DOHH2 (cell line): Measurements from ENCODE around the gene ROR1.

Experiments
- H3F3A ChIP-seq: fragments of 200-600 bp; sonication (generic), shearing (Covaris generic); 2 replicates; pipeline ENCODE4 v1.6.0; 2016; ENCODE audit warnings: antibody characterized with exemption, mild to moderate bottlenecking; ENCODE audit not compliant: control insufficient read depth, insufficient read depth
- H3K27ac ChIP-seq: fragments of 200-600 bp; sonication (generic); 2 replicates; pipeline ENCODE4 v1.5.1; 2014; ENCODE audit warnings: low read depth, mild to moderate bottlenecking, low read length, moderate library complexity
- H3K27me3 ChIP-seq: fragments of 200-600 bp; sonication (generic); 2 replicates; pipeline ENCODE4 v1.6.1; 2014; ENCODE audit warnings: mild to moderate bottlenecking, low read length, mixed read lengths; ENCODE audit not compliant: control insufficient read depth
- H3K36me3 ChIP-seq: fragments of 200-600 bp; sonication (generic); 2 replicates; pipeline ENCODE4 v1.6.1; 2014; ENCODE audit warnings: mild to moderate bottlenecking, low read length, moderate library complexity, mixed read lengths; ENCODE audit not compliant: control insufficient read depth
- H3K4me1 ChIP-seq: fragments of 200-600 bp; sonication (generic); 2 replicates; pipeline ENCODE4 v1.6.1; 2014; ENCODE audit warnings: mild to moderate bottlenecking, low read length, mixed read lengths; ENCODE audit not compliant: control insufficient read depth
- H3K4me2 ChIP-seq: fragments of 200-600 bp; sonication (generic); 2 replicates; pipeline ENCODE4 v1.6.0; 2014; ENCODE audit warnings: mild to moderate bottlenecking, low read length, moderate library complexity
- H3K4me3 ChIP-seq: fragments of 200-600 bp; sonication (generic); 2 replicates; pipeline ENCODE4 v1.5.1; 2014; ENCODE audit warnings: mild to moderate bottlenecking, low read length, mixed read lengths
- H3K79me2 ChIP-seq: fragments of 200-600 bp; sonication (generic); 2 replicates; pipeline ENCODE4 v1.6.1; 2014; ENCODE audit warnings: mild to moderate bottlenecking, low read length, mixed read lengths; ENCODE audit not compliant: control insufficient read depth
- H3K9me2 ChIP-seq: fragments of 200-600 bp; sonication (generic); replicated peaks from 2 replicates; pipeline ENCODE4 v1.6.1; 2014; ENCODE audit warnings: mild to moderate bottlenecking, low read length, mixed read lengths; ENCODE audit not compliant: control insufficient read depth
- H3K9me3 ChIP-seq: fragments of 200-600 bp; sonication (generic); 2 replicates; pipeline ENCODE4 v1.6.1; 2014; ENCODE audit warnings: antibody characterized with exemption, low read length, mixed read lengths; ENCODE audit not compliant: control insufficient read depth, insufficient read depth
- H4K20me1 ChIP-seq: fragments of 200-600 bp; sonication (generic); 2 replicates; pipeline ENCODE4 v1.6.0; 2014; ENCODE audit warnings: low read depth, mild to moderate bottlenecking, antibody characterized with exemption, low read length, moderate library complexity; ENCODE audit not compliant: control insufficient read depth, insufficient read depth
- EZH2phosphoT487 ChIP-seq: fragments of 200-600 bp; sonication (generic); IDR thresholded peaks from 2 replicates; pipeline ENCODE4 v1.6.1; 2017; ENCODE audit warnings: borderline replicate concordance, mild to moderate bottlenecking, antibody characterized with exemption, low read length, moderate library complexity, mixed read lengths
- TF ChIP-seq, protein P1 (sequence below): fragments of 200-600 bp; sonication (generic); IDR thresholded peaks from one replicate; pipeline ENCODE4 v1.5.1; 2014; ENCODE audit warnings: antibody characterized with exemption, mild to moderate bottlenecking, low read depth, low read length; ENCODE audit not compliant: poor library complexity, severe bottlenecking

ROR1 gene

GRCh38 chr1:63864224-63864641 is 90.4 kb downstream of the ROR1 start:
- no peaks in the 10 kb centered on the region for H4K20me1 ChIP-seq
- no peaks in the 10 kb centered on the region for H3K9me2 ChIP-seq
- H3K36me3 ChIP-seq, result no peaks in the 10 kb centered on the region
- no peaks in the 10 kb centered on the region for H3K79me2 ChIP-seq
- H3K27ac ChIP-seq, result no peak overlapping the region
- H3K4me3 ChIP-seq, result no peak overlapping the region
- no peaks in the 10 kb centered on the region for H3K9me3 ChIP-seq
- TF ChIP-seq EZH2phosphoT487, result no peak
- TF ChIP-seq, protein P1, sequence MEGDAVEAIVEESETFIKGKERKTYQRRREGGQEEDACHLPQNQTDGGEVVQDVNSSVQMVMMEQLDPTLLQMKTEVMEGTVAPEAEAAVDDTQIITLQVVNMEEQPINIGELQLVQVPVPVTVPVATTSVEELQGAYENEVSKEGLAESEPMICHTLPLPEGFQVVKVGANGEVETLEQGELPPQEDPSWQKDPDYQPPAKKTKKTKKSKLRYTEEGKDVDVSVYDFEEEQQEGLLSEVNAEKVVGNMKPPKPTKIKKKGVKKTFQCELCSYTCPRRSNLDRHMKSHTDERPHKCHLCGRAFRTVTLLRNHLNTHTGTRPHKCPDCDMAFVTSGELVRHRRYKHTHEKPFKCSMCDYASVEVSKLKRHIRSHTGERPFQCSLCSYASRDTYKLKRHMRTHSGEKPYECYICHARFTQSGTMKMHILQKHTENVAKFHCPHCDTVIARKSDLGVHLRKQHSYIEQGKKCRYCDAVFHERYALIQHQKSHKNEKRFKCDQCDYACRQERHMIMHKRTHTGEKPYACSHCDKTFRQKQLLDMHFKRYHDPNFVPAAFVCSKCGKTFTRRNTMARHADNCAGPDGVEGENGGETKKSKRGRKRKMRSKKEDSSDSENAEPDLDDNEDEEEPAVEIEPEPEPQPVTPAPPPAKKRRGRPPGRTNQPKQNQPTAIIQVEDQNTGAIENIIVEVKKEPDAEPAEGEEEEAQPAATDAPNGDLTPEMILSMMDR, result no peak
- H3K27me3 ChIP-seq, result no peaks in the 10 kb centered on the region
- H3F3A ChIP-seq, result no peaks in the 10 kb centered on the region
- no peak overlapping the region for H3K4me2 ChIP-seq
- H3K4me1 ChIP-seq, result no peaks in the 10 kb centered on the region

- no peaks in the 10 kb centered on the region for H3K9me2 ChIP-seq
- no peaks in the 10 kb centered on the region for H3K27me3 ChIP-seq
- no peak overlapping the region for H3K4me2 ChIP-seq
- no peaks in the 10 kb centered on the region for H3K4me1 ChIP-seq
- no peaks in the 10 kb centered on the region for H4K20me1 ChIP-seq
- TF ChIP-seq, protein P1, result no peak
- TF ChIP-seq EZH2phosphoT487, result no peak
- H3F3A ChIP-seq, result no peaks in the 10 kb centered on the region
- no peaks in the 10 kb centered on the region for H3K9me3 ChIP-seq
- H3K27ac ChIP-seq, result no peak overlapping the region
- H3K36me3 ChIP-seq, result no peaks in the 10 kb centered on the region
- no peaks in the 10 kb centered on the region for H3K79me2 ChIP-seq
- H3K4me3 ChIP-seq, result no peak overlapping the region
These were observed 91.7 kb downstream of the ROR1 start for GRCh38 chr1:63865561-63865960.

DNA sequence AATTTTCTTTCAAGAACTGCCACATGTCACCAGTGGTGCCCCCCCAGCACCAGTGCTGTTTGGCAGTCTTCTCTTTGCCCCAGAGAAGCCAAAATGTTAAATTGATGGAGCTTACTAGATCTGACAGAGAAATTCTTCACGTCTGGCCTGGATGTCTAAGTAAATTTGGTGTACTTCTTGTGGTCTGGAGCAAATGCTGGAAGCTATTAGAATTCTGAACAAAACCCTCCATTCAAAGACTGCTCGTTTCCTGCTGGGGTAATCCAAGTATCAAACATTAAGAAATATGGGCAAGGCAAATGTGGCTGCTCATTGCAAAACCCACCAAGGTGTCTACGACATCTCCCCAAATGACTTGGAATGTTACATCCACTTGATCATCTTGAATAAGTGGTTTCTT is 92.3 kb downstream of the ROR1 start:
- no peaks in the 10 kb centered on the region for H3K79me2 ChIP-seq
- TF ChIP-seq EZH2phosphoT487, result no peak
- TF ChIP-seq, protein P1, result no peak
- H3K4me2 ChIP-seq, result no peak overlapping the region
- H3F3A ChIP-seq, result no peaks in the 10 kb centered on the region
- H4K20me1 ChIP-seq, result no peaks in the 10 kb centered on the region
- no peaks in the 10 kb centered on the region for H3K27me3 ChIP-seq
- H3K27ac ChIP-seq, result no peak overlapping the region
- H3K9me3 ChIP-seq, result no peaks in the 10 kb centered on the region
- H3K36me3 ChIP-seq, result no peaks in the 10 kb centered on the region
- no peaks in the 10 kb centered on the region for H3K9me2 ChIP-seq
- H3K4me1 ChIP-seq, result no peaks in the 10 kb centered on the region
- H3K4me3 ChIP-seq, result no peak overlapping the region
